ENCODE data around the gene VPS54.

VPS54 gene, protein sequence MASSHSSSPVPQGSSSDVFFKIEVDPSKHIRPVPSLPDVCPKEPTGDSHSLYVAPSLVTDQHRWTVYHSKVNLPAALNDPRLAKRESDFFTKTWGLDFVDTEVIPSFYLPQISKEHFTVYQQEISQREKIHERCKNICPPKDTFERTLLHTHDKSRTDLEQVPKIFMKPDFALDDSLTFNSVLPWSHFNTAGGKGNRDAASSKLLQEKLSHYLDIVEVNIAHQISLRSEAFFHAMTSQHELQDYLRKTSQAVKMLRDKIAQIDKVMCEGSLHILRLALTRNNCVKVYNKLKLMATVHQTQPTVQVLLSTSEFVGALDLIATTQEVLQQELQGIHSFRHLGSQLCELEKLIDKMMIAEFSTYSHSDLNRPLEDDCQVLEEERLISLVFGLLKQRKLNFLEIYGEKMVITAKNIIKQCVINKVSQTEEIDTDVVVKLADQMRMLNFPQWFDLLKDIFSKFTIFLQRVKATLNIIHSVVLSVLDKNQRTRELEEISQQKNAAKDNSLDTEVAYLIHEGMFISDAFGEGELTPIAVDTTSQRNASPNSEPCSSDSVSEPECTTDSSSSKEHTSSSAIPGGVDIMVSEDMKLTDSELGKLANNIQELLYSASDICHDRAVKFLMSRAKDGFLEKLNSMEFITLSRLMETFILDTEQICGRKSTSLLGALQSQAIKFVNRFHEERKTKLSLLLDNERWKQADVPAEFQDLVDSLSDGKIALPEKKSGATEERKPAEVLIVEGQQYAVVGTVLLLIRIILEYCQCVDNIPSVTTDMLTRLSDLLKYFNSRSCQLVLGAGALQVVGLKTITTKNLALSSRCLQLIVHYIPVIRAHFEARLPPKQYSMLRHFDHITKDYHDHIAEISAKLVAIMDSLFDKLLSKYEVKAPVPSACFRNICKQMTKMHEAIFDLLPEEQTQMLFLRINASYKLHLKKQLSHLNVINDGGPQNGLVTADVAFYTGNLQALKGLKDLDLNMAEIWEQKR

DNA sequence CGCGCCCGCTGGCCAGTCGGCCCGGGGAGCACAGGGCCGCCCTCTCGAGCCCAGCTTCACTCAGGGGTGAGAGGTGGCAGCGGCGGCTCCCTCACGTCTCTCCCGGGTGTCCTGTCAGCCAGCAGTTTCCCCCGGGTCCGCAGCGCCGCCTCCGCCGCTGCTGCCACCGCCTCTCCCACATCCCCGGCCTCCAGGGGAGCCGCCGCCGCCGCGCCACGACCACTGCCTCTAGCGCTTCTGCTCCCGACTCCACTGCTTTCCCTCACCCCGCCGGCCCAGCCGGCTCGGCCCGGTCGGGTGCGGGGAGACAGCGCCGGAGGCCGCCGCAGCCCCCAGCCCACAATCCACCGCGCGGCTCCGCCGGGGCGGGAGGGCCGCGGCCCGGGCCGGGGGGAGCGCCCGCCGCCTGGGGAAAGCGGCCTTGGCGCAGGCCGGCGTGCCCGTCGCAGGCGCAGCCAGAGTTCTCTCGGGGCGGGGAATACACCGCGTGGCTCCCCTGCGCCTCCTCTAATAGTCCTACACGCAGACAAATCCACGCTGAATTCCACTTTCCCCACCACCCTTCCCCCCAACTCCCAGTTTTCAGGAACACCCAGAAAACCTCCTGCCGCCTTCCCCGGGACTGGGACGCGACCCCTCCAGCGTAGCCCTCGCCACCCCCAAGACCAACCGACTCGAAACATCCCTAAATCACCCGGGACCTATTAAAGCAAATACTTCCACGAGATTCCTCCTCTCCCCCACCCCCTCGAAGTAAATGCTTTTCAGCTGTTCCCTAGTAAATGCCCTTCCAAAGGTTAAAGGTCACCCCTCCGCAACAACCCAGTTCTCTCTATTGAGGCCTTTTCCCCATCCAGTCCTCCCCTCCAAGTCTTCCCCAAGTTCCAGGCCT is at the start of gene VPS54:
Gene VPS54 (minus strand): TSS at position 346 of the 892 bp plus-strand sequence. CDS start 35,429 bp downstream, outside the sequence.
- DNase-seq, result peak; percentile 68

DNA sequence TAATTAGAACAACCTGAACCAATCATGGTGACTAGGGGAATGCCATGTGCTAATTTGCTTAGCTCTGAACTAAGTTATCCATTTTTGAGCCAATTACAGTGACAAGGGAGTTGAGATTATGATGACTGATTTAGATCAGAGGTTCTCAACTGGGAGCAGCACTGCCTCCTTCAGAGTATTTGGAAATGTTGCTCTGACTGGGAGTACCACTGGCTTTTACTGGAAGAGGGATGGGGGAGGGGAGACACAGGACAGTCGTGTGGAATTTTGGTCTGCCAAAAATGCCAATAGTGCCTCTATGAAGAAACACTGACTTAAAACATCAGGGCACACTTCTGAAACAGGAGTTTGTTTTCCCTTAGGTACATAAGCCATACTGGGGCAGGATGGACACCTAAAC is 48.1 kb upstream of the VPS54 start:
- DNase-seq, result no peak

- no peak for DNase-seq
These were observed 46.3 kb upstream of the VPS54 start for GRCh38 chr2:64065516-64065915.

GRCh38 chr2:64063924-64064331 is 44.7 kb upstream of the VPS54 start:
- no peak for DNase-seq

- no peak for DNase-seq
These were observed 44.2 kb upstream of the VPS54 start for GRCh38 chr2:64063454-64063853.

GRCh38 chr2:64062840-64063239 is 43.6 kb upstream of the VPS54 start:
- DNase-seq, result no peak

DNA sequence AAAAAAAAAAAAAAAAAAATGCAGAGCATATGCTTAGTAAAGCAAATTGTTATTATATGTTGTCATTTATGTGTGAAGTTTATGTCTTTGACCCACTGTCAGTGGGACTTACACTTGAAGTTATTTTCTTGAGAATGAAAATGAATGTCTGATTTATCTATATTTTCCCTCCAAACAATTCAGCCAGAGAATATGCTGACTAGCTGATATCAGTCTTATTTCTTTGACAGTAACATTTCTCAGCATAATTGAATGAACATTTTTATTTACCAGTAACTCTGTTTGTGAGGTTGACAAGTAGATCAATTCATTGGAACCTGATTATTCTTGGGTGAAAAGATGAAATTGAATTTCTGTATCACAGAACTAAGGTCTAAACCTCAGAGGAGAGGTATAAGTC is 40.0 kb upstream of the VPS54 start:
- DNase-seq, result no peak

DNA sequence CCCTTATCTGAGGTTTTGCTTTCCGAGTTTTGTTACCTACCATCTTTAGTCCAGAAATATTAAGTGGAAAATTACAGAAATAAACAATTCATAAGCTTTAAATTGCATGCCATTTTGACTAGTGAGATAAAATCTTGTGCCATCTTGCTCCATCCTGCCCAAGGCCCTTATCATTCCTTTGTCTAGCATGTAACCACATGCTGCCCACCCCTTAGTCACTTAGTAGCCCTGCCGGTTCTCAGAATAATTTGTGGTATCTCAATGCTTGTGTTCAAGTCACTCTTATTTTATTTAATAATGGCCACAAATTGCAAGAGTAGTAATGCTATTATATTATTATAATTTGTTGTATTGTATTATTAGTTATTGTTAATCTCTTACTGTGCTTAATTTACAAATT is 36.8 kb upstream of the VPS54 start:
- DNase-seq, result peak; percentile 33

GRCh38 chr2:64054161-64054915 is 35.1 kb upstream of the VPS54 start:
- DNase-seq, result no peak

DNA sequence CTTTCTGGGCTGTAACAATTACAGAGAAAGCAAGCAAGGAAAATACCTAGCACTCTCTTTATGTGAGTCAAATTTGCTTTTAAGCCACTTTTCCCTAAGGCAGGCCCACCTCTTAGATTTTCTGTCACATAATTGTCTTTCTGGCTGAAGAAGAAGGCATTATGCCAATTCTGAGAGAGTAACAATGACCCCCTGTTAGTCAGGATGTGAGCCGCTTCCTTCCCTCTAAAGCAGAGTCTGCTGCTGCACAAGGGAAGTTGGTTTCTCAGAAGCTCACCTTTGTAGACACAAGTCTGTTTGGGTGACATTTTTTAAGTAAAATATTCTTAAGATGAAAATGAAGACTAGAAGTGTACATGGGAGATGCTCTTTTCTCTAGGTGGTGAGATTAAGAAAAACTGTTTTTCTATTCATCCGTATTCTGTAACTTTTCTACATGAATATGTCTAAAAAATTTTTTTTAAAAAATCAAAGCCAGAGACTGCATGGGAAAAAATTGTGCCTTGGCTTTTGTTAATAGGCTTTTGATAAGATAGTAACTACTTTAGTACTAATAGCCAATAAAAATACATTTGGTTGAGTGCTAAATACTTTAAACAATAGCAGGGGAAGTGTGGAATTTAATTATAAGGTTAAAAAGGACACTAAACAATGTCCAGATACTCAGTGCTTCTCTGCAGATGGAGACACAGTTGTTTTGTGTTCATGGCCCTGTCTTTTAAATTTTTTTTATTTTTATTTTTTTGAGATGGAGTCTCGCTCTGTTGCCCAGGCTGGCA is 33.4 kb upstream of the VPS54 start:
- DNase-seq, result no peak

DNA sequence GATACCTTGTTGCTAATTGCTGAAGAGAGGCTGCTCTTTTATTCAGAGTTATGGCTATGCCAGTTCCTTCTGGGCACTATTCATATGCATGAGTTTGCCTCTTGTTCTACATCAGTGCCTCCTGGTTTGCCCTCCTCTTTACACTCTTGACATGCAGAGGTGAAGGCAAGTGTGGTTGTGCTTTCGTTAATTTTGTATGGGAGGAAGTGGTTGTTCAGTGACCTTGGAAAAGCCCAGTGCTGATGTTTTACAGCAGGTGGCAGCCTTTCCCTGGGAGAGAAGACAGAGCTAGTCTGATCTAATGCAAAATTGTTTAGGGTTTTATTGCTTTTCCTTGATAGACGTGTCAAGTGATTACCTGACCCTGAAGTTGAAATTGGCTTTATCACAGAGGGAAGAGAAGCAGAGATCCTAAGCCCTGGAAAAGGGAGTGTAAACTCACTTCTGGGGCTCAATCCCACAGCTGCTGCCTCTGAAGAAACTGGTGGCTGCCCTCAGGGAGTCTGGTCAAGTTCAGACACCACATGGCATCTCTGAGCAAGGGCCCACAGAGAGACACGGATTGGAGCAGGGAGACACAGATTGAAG is 30.5 kb upstream of the VPS54 start:
- peak; percentile 72 for DNase-seq

- DNase-seq, result no peak
These were observed 26.7 kb upstream of the VPS54 start for GRCh38 chr2:64045938-64046337.

DNA sequence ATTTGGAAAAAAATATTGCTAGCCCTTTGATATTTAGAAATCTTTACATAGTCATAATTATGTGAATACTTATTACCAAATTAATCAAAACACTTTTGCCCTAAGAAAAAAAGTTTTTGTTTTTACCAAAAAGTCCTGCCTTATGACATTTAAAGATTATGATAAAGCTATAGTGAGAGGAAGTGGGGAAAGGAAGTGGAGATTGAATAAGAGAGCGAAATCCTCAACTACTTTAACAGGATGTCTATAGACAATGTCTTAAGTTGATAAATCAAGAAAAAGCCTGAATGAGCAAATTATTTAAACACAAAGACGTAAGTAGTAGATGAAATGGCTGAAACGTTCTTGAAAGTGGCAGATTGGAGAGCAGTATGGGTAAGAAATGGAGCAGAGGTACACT is 20.9 kb upstream of the VPS54 start:
- DNase-seq, result no peak

DNA sequence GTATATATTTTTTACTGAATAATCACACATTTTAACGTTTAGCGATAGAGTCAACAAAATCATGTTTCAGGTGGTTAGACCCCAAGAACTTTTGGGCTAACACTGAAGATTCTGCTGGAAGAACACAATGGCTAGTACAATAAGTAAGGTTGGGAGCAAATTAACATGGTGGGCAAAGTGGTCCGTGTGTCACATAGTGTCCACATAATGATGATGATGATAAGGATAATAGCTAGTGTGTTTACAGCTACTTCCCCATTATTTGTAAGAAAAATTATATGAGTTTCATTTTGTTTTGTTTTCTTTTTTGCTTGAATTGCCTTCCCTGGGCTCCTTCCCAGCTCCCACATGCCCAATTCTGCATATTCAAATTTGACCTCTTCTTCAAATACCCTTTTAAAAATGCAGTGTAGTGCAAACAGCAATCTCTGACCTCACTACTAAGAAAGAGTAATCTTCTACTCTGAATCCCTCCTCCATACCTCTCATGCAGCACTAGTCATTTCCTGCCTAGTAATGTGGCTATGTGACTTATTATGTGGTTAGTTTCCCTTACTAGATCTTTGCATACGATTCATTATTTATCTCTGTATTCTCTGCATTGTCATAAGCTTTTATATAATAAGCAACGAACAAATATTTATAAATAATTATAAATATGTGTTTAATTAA is 16.9 kb upstream of the VPS54 start:
- peak; percentile 10 for DNase-seq

GRCh38 chr2:64035072-64035942 is 16.1 kb upstream of the VPS54 start:
- no peak for DNase-seq

DNA sequence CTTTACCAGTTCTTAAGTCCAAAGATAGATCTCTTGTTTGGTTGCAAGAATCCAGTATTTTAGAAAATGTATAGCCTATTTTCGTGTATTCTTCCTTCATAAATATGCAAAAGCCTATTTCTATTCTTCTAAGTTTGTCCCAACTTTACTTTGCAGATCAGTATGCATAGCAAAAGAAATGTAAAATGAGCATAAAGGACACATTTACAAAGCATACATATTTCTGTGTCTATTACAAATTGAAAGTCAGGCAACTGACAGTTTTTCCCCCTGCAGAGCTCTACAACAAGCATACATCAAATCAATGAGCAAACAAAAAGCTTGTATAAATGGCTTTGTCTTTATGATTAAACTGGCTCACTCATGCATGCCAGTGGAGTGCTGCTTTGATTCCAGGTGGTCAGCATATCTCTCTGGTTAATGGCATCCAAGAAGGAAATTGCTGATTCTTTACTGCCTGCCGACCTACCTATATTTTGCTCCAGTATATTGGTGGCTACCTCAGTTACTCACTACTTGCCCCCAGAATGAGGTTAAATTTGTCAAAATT is 10.0 kb upstream of the VPS54 start:
- no peak for DNase-seq

GRCh38 chr2:64025741-64026140 is 6.5 kb upstream of the VPS54 start:
- DNase-seq, result no peak

DNA sequence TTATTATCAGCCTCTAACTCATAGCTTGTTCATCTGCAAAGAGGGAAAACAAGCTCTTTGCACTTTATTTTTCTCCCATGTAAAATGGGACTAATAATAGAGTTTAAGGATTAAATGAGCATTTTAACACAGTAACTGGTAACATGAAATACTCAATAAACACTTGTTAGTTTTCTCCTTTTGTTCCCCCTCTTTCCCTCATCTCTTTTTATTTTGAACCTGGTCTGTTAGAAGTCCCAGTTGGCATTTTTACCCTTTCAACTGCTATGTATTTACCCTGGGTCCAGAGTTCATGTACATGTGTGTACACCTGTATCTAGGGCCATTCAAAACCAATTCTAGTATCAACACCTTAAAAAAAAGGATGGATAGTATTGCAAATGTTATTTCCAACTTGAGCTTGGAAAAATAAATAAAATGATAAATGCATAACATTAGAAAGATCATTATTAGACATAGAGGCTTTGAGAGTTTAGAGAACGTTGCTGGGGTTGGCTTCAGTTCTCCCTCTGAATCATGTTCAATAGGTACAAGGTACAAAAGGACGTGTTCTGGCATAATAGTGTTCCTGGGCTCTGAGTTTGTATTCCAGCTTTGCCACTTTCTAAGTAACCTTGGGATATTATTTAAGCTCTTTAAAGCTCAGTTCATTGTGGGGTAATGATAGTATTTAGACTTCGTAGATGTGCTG is 5.2 kb upstream of the VPS54 start:
- DNase-seq, result no peak

All from hematopoietic multipotent progenitor cell treated with erythropoietin and hydrocortisone succinate and interleukin-3 and kit ligand, for 8 days (in vitro differentiated cells).